NCI-H1105 treated with DMSO at 0.1 percent for 48 hours (cell line): ENCODE data around the gene MGAT4B.
"Not testable (repeated sequence)": the region's sequence is repeated elsewhere in the genome, so short reads cannot be mapped to it uniquely, and the experiment has no call there.

Experiments
- DNase-seq: peaks from one replicate; lab custom pipeline; 2025; lab: John Stamatoyannopoulos, UW

Gene MGAT4B

DNA sequence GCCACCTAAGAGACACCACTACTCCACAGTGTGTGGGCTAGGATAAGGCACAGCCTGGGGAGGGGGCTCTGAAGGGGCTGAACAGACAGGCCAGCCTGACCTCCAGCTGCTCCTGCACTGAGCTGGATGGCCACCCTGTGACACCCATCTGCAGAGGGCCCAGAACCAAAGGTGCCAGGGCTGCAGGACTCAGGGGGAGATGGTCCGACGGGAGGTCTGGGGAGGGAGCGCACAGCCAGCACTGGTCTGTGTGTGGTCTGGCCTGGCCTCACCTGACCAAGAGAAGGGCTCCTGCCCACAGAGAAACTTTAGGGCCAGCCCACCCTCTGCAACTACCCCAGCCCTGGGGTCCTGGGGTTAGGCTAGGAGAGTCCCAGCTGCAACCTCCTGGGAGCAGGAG lies 12.1 kb downstream of the MGAT4B start:
- DNase-seq, result no peak

DNA sequence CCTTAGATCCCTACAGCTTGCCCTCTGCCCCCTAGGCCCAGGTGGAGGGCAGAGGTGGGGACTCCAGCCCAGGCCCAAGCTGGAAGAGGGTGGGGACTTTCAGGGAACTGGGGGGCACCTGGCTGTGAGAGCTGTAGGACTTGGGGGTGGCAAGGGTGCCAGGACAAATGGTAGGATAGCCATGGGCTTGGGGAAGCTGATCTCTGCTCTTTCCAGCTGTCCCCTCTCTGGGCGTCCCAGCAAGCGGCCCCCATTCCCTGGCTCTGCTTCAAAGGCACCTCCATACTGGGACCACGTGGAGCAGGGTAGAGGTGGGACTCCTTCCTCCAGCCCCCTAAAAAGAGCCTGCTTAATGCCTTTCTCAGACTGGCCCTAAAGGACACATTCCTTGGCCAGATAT lies 12.5 kb downstream of the MGAT4B start:
- DNase-seq, result no peak

DNA sequence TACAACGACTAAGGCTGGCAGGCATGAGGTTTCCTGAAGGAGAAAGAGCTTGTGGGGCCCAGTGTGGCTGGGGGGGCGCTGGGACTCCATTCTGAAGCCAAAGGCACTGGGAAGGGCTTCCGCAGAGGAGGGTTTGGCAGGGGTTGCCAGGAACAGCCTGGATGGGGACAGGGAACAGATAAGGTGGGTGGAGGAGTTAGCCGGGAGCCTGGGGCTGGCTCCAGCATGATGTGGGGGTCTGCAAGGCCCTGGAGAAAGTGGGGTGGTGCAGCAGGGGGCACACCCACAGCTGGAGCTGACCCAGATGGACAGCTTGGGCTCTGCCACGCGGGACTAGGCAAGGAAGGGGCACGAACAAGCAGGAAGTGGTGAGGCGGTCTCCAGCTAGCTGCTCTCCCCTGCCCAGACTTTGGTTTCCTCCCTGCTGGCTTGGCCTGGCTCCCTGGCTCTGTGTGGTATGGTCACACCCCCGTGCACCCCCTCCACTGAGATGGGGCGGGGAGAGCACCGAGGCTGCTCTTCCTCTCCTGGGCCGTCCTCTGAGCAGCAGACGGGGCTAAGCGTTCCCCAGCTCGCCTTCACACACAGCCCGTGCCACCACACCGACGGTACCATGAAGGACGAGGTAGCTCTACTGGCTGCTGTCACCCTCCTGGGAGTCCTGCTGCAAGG lies 13.1 kb downstream of the MGAT4B start, which contains the start of gene LTC4S:
Gene LTC4S, plus strand, starts transcription at position 519 of the 672 bp plus-strand sequence. Its CDS starts 95 bp downstream, at position 614.
- DNase-seq, result no peak

- DNase-seq, result no peak
Observed at GRCh38 chr5:179792612-179793467, 13.8 kb downstream of the MGAT4B start.

DNA sequence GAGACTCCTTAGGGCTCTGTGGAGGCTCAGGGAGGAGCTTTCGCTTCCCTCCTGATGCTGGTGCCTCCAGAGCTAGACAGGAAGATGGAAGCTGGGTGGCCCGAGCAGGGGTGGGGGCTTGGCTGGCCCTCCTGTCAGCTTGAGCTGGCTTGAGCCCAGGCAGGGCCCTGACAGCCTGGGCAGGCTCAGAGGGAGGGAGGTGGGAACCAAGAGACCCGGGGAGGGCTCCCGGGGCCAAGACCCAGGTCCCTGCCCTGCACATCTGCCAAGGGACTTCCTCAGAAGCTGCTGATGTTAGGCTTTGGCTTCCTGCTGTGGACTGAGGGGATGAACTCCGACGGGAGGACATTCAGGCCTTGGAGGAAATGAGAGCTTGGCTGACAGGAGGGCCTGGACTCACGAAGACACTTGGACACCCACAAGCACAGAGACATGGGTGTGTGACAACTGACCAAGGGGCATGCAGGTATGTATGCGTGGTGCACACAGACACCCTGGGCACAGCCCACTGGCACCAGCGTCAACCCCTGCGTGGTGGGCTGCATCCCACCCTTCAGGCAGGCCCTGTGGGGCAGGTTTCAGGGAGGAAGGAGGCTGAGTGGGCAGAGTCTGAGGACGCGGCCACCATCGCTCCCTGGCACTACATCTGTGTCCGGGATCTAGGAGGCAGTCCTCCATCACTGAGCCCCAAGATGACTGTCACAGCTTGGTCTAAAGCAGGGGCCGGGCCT lies 14.6 kb downstream of the MGAT4B start:
- DNase-seq, result no peak

GRCh38 chr5:179789278-179789677 lies 17.4 kb downstream of the MGAT4B start:
- not testable (repeated sequence) for DNase-seq

DNA sequence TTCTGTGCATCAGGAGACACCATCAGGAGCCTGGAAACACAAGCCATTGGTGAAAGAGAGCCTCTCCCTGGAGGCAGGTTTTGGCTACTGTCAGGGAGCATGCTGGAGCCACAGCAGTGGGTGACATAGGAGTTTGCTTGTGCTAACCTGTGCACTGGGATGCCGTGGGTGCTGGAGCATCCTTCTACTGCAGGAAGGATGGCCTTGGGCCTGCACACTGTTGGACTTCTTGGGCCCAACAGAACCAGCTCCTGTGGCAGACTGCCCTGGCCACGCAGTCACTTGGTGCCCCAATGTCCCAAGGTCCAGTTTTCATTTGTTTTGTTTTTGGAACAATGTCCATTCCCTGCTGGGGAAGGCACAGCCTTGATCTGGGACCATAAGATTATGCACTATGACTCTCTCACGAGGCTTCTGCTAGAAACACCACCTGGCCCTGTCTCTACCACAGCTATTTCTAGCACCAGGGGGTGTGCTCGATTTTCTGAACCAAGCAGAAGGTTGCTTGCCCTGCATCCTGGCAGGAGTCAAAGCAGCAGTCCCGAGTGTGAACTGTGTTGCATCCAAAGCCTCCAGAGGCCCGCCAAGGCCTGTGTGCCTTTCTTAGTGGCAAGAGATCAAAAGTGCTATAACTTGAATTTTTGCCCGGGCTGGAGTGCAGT lies 18.3 kb downstream of the MGAT4B start:
- DNase-seq, result no peak

- DNase-seq, result no peak
Observed at GRCh38 chr5:179786861-179787260, 19.8 kb downstream of the MGAT4B start.

DNA sequence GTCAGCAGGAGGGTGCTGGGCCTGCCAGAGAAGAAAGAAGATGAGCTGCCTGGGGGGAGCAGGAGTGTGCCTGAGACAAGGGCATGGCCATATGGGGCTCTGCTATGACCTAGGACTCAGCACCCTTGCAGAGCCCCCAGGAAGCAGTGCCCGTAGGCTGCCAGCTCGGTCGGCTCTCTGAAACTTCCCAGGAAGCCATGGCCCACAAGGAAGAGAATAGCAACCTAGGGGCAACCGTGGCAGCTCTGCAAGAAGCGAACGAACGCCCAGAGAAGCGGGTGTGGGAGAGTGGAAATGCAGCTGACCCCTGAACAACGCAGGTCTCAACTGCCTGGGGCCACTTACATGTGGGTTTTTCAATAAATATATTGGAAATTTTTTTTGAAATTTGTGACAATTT lies 23.5 kb downstream of the MGAT4B start:
- DNase-seq, result no peak

- no peak for DNase-seq
Observed at GRCh38 chr5:179781846-179782245, 24.8 kb downstream of the MGAT4B start.

DNA sequence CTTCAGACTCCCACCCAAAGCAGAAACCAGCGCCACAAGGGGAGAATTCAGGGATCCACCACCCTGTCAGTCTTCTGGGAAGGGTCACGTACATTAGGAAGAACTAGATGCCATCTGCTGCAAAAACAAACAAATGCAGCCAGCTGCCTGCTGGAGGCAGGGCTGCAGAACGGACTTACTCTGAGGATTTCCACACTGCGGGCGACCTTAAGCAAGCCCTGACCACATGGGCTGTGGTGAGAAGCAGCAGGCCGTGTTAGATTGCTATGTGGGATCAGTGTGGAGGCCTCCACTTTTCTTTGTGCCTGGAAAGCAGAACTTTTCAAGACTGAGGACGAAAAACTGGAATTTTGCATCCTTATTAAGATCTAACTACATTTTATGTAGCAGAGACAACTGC lies 26.3 kb downstream of the MGAT4B start:
- DNase-seq, result no peak

DNA sequence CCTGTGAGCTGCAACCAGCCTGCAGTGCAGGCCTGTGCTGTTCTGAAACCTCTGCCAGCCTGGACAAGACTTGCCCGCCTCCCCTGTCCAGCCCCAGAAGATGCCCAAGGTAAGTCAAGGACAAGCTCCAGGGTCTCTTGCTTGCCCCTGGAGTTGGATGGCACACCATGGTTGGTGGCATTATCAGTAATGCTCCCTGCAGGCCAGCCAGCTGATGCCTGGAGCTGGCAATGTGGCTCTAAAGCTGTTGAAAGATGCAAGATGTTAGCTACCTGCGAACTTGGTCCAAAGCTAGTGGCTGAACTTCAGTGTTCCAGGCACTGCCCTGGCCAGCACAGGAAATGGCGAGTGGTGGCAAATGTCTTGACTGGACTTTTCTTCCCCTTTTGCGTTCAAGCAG lies 26.8 kb downstream of the MGAT4B start:
- DNase-seq, result no peak

DNA sequence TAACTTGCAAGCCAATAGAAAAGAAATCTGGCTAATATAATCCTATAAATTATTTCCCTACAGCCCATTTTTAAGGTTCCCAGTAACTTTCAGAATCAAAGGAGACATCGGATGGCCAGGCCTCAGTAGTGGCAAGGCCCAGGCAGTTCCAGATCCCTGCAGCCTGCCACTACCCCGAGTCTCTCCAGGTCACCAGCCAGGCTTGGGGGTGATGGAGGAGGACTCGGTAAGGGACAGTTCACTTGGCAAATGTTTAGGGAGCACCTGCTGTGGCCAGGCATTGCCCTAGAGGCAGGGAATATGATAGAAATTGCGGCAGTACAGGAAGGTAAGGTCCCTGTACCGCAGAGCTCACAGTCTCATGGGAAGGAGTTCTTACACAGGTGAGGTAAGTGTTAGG lies 28.1 kb downstream of the MGAT4B start:
- no peak for DNase-seq

GRCh38 chr5:179777909-179778308 lies 28.8 kb downstream of the MGAT4B start:
- no peak for DNase-seq

DNA sequence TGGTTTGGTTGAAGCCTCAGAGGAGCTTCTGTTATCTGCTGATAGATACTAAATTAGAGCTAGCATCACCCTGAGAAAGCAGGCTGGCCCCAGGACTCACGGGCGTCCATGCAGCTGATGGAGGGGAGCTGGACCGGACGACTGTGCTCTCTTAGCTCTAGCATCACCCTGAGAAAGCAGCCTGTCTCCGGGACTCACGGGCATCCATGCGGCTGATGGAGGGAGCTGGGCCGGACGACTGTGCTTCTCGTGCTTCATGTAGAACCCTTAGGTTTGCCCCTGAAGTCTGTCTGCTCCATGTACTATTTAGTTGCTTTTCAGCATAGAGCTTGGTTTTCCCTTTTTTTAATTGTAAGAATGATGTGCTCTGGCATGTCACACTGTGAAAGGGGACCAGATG lies 29.2 kb downstream of the MGAT4B start:
- DNase-seq, result no peak

GRCh38 chr5:179776411-179776938 lies 30.2 kb downstream of the MGAT4B start:
- no peak for DNase-seq

GRCh38 chr5:179774442-179774841 lies 32.2 kb downstream of the MGAT4B start:
- DNase-seq, result no peak

DNA sequence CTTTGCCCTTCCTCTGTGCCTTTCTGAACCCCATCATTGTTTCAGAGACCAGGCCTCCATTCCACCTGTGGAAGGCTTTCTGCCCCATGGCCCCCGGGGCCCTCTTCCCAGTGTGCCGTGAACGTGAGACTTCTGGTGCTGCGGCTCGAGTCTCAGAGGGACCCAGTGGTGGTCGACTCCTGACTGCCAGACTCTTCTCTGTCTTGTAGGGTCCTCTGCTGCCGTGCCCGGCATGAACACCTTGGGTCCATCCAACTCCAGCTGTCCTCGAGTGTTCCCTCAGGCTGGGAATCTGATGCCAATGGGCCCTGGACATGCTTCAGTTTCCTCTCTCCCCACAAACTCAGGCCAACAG lies 33.0 kb downstream of the MGAT4B start:
- DNase-seq, result no peak

GRCh38 chr5:179772351-179772750 lies 34.3 kb downstream of the MGAT4B start:
- DNase-seq, result no peak

GRCh38 chr5:179771311-179771895 lies 35.3 kb downstream of the MGAT4B start:
- DNase-seq, result no peak

DNA sequence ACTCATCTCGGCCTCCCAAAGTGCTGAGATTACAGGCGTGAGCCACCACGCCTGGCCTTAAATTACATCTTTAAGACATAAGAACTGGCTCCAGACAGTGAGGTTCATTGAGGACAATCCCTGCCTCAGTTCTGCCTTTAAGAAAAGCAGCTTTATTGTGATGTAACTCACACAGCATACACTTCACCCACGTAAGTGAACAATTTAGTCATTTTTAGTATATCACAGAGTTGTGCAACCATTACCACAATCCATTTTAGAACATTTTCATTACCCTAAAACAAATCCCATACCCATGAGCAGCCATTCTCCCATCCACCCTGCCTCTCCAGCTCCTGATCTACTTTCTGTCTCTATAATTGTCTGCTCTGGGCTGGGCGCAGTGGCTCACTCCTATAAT lies 36.9 kb downstream of the MGAT4B start:
- DNase-seq, result no peak

DNA sequence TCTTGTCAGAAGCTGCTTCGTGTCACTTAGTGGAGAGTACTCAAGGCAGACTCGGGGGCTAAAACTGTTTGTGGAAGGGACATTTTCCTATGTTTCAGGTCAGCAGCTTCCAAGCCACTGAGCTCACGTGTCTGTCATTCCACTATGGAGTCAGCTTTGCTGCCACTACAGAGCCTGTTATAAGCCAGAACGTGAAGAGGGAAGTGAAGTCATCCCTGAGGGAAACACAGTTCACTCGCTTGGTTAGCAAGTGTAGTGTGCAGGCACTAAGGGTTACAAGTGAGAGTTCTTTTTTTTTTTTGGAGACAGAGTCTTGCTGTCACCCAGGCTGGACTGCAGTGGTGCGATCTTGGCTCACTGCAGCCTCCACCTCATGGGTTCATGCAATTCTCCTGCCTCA lies 37.4 kb downstream of the MGAT4B start:
- DNase-seq, result no peak
